A549 (cell line): Measurements from ENCODE around the gene SCRN1. TPM values are rescaled to one million over a fixed set of nuclear protein-coding genes. Genes with fewer than 3 reads are reported as not detected.

Experiments used
- ATAC-seq, 2 experiments: fragments of 200-7000 bp in 1 of 2; fragments of >200 bp in 1 of 2; cut with Nextera tagmentation in 1 of 2; cut with Tn5 transposase in 1 of 2; 3 replicates each; pipeline versions ENCODE4 v1.8.0 to v1.9.1; 2018 to 2020; ENCODE audit warnings: mild to moderate bottlenecking in 1 of 2, moderate library complexity in 1 of 2
- CTCF ChIA-PET: fragments of 300-600 bp; sonication (Branson Sonifier 250); formaldehyde crosslinking; extraction: SDS; loops from one replicate; lab custom pipeline; 2021; ENCODE audit warnings: antibody characterized with exemption, inconsistent platforms; lab: Yijun Ruan, JAX
- POLR2A ChIA-PET: fragments of 350-600 bp; formaldehyde crosslinking; extraction: SDS; loops from one replicate; lab custom pipeline; 2021; ENCODE audit warnings: antibody characterized with exemption, inconsistent platforms; lab: Yijun Ruan, JAX
- DNase-seq, 2 experiments: peaks; one replicate each; pipeline versions ENCODE4 v3.0.0 to v3.0.0-alpha.2; 2011 to 2016; ENCODE audit warnings: low read depth in 1 of 2, low spot score in 1 of 2
- FAIRE-seq: peaks from 2 replicates; lab custom pipeline; 2011; peaks lifted over from hg19 to GRCh38; lab: Jason Lieb, UNC
- H3K27ac ChIP-seq, 2 experiments: fragments of >200 bp; sonication (Bioruptor Twin); formaldehyde crosslinking; 3 replicates each; pipeline ENCODE4 v1.5.1; 2016 to 2017
- H3K4me1 ChIP-seq: fragments of >200 bp; sonication (Bioruptor Twin); formaldehyde crosslinking; 3 replicates; pipeline ENCODE4 v1.6.1; 2016
- H3K4me2 ChIP-seq: fragments of >200 bp; sonication (Bioruptor Twin); formaldehyde crosslinking; 3 replicates; pipeline ENCODE4 v1.6.1; 2016
- H3K4me3 ChIP-seq: fragments of >200 bp; sonication (Bioruptor Twin); formaldehyde crosslinking; 3 replicates; pipeline ENCODE4 v1.5.1; 2016
- H3K9me3 ChIP-seq: fragments of >200 bp; sonication (Bioruptor Twin); formaldehyde crosslinking; 3 replicates; pipeline ENCODE4 v1.6.1; 2016
- CBX2 ChIP-seq: fragments of 200-600 bp; sonication (generic); IDR thresholded peaks from 2 replicates; pipeline ENCODE4 v1.6.1; 2016; ENCODE audit warnings: low read depth, mild to moderate bottlenecking, borderline replicate concordance
- CEBPB ChIP-seq, 2 experiments: fragments of >200 bp in 1 of 2; sonication (Bioruptor Twin) in 1 of 2; formaldehyde crosslinking in 1 of 2; IDR thresholded peaks; 2 replicates each; pipeline ENCODE4 v1.6.1; 2012 to 2016
- CHD2 ChIP-seq: fragments of 150-350 bp; IDR thresholded peaks from 2 replicates; pipeline ENCODE4 v1.6.1; 2014; ENCODE audit warnings: low read length; ENCODE audit not compliant: partially characterized antibody
- CHD4 ChIP-seq: fragments of 200-600 bp; sonication (generic); IDR thresholded peaks from 2 replicates; pipeline ENCODE4 v1.6.1; 2016; ENCODE audit warnings: antibody characterized with exemption, mild to moderate bottlenecking, borderline replicate concordance
- EP300 ChIP-seq, 2 experiments: fragments of >200 bp; sonication (Bioruptor Twin); formaldehyde crosslinking; IDR thresholded peaks; 2 replicates in 1 of 2; 3 replicates in 1 of 2; pipeline ENCODE4 v1.6.1; 2016 to 2017
- FOSB ChIP-seq: fragments of 250-450 bp; sonication (Bioruptor Pico); IDR thresholded peaks from 2 replicates; pipeline ENCODE4 v1.5.0; 2020; ENCODE audit warnings: mild to moderate bottlenecking, moderate library complexity
- GATA3 ChIP-seq: IDR thresholded peaks from 2 replicates; pipeline ENCODE4 v1.6.1; 2012; ENCODE audit warnings: borderline replicate concordance
- HEYL ChIP-seq: fragments of 250-450 bp; sonication (Bioruptor Pico); IDR thresholded peaks from 2 replicates; pipeline ENCODE4 v1.8.0; 2021; ENCODE audit warnings: mild to moderate bottlenecking, moderate library complexity
- HOXA7 ChIP-seq: fragments of 250-450 bp; sonication (Bioruptor Pico); IDR thresholded peaks from 2 replicates; pipeline ENCODE4 v1.5.0; 2020; ENCODE audit warnings: mild to moderate bottlenecking, moderate library complexity
- JUN ChIP-seq, 2 experiments: fragments of >200 bp; sonication (Bioruptor Twin); formaldehyde crosslinking; IDR thresholded peaks; 2 replicates in 1 of 2; 3 replicates in 1 of 2; pipeline ENCODE4 v1.6.1; 2016 to 2017
- KDM1A ChIP-seq: fragments of 200-600 bp; sonication (generic); IDR thresholded peaks from 2 replicates; pipeline ENCODE4 v1.6.1; 2016; ENCODE audit warnings: low read depth, mild to moderate bottlenecking
- KDM5A ChIP-seq: fragments of 200-600 bp; sonication (generic); IDR thresholded peaks from 2 replicates; pipeline ENCODE4 v1.6.1; 2016; ENCODE audit warnings: antibody characterized with exemption, mild to moderate bottlenecking
- MAZ ChIP-seq: fragments of 150-350 bp; IDR thresholded peaks from 2 replicates; pipeline ENCODE4 v1.6.1; 2014; ENCODE audit warnings: antibody characterized with exemption, low read depth, low read length, borderline replicate concordance
- NR3C1 ChIP-seq: fragments of >200 bp; sonication (Bioruptor Twin); formaldehyde crosslinking; IDR thresholded peaks from 3 replicates; pipeline ENCODE4 v1.6.1; 2017
- PHF8 ChIP-seq: fragments of 200-600 bp; sonication (generic); IDR thresholded peaks from 2 replicates; pipeline ENCODE4 v1.6.1; 2016; ENCODE audit warnings: low read depth, mild to moderate bottlenecking, antibody characterized with exemption, moderate library complexity, borderline replicate concordance
- POLR2A ChIP-seq: IDR thresholded peaks from 2 replicates; pipeline ENCODE4 v1.6.1; 2012; ENCODE audit warnings: mild to moderate bottlenecking, low read length
- RFX5 ChIP-seq: fragments of 450-650 bp; IDR thresholded peaks from 2 replicates; pipeline ENCODE4 v1.7.1; 2014; ENCODE audit warnings: antibody characterized with exemption, mild to moderate bottlenecking, moderate library complexity
- RNF2 ChIP-seq: fragments of 200-600 bp; sonication (generic); IDR thresholded peaks from 2 replicates; pipeline ENCODE4 v1.6.1; 2016; ENCODE audit warnings: low read depth, mild to moderate bottlenecking, antibody characterized with exemption, moderate library complexity, borderline replicate concordance
- TFCP2L1 ChIP-seq: fragments of 250-450 bp; sonication (Bioruptor Pico); IDR thresholded peaks from 2 replicates; pipeline ENCODE4 v1.5.0; 2021; ENCODE audit warnings: mild to moderate bottlenecking
- ZFP36 ChIP-seq: fragments of 450-650 bp; IDR thresholded peaks from 2 replicates; pipeline ENCODE4 v1.6.1; 2014; ENCODE audit warnings: borderline replicate concordance; ENCODE audit not compliant: partially characterized antibody
- whole genome bisulfite sequencing: methylation state at CpG from one replicate; pipeline ENCODE4 v1.1.6; 2017; ENCODE audit errors: missing lambda C conversion rate; 5-methylcytosine and 5-hydroxymethylcytosine counted together
- polyA plus RNA-seq, 4 experiments: library from polyadenylated mRNA; depleted of rRNA in 3 of 4; stranded (reverse); fragments of >200 nt; fragmentation: RNase III in 1 of 4; extraction: RNeasy Plus Mini Kit Qiagen cat#74134 plus additional on column Dnase treatment in 1 of 4; gene quantifications; 2 replicates in 3 of 4; 3 replicates in 1 of 4; pipeline ENCODE4 v1.2.3, GENCODE V29; 2011 to 2017
- TF ChIP-seq, protein P1 (sequence below): IDR thresholded peaks from 2 replicates; pipeline ENCODE4 v1.6.1; 2012
- TF ChIP-seq, protein P2 (sequence below): IDR thresholded peaks from 2 replicates; pipeline ENCODE4 v1.6.1; 2012; ENCODE audit warnings: low read depth, borderline replicate concordance
- TF ChIP-seq, protein P3 (sequence below): fragments of >200 bp; sonication (Bioruptor Twin); formaldehyde crosslinking; IDR thresholded peaks from 2 replicates; pipeline ENCODE4 v1.6.1; 2016
- TF ChIP-seq, protein P4 (sequence below): fragments of 250-450 bp; sonication (Bioruptor Pico); IDR thresholded peaks from 2 replicates; pipeline ENCODE4 v1.5.0; 2021; ENCODE audit warnings: mild to moderate bottlenecking, moderate library complexity, borderline replicate concordance
- TF ChIP-seq, protein P5 (sequence below): fragments of 450-650 bp; IDR thresholded peaks from 2 replicates; pipeline ENCODE4 v1.6.1; 2014; ENCODE audit warnings: antibody characterized with exemption

Gene SCRN1
- polyA plus RNA-seq, 2 of the 4 experiments (the other 2 are of a cell fraction), result 49.7 to 88.9 TPM

DNA sequence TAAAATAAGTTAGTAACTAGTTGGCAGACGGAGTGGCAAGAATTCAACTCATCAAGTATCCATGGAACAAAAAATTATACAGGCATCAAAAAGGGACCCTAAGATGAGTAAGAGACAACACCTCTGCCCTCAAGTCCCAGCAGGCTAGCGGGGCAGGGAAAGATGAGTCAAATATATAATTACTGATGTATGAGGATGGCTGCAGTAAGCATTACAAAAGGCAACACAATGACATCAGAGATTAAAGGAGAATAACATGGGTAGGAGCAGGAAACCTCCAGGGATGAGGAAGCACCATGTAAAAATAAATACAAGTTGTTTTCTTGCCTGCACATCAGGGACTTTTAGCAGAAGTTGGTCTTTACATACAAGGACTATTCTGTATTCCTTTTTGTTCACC lies 49.4 kb downstream of the SCRN1 start:
- no peak for FAIRE-seq

DNA sequence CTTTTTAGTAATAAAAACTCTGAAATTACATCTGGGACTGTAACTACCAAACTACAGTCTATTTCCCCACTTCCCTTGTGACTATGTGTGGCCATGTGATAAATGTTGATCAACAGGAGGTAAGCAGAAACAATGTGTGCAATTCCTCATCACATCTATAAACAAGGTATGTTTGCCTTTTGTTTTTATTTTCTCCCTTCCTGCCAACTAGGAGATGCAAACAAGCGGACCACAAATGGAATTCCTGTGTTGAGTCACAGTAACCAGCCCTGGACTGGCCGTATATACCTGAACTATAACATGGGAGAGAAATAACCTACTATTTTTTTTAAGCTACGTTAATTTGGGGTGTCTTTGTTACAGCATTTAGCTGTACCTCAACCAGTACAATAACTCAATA lies 52.5 kb downstream of the SCRN1 start:
- DNase-seq, result no peak
- ATAC-seq, result no peak
- WGBS, result 94% methylated on average over 3 of the region's 3 CpGs
- no peak for FAIRE-seq
- TF ChIP-seq, protein P1, sequence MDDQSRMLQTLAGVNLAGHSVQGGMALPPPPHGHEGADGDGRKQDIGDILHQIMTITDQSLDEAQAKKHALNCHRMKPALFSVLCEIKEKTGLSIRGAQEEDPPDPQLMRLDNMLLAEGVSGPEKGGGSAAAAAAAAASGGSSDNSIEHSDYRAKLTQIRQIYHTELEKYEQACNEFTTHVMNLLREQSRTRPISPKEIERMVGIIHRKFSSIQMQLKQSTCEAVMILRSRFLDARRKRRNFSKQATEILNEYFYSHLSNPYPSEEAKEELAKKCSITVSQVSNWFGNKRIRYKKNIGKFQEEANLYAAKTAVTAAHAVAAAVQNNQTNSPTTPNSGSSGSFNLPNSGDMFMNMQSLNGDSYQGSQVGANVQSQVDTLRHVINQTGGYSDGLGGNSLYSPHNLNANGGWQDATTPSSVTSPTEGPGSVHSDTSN, result no peak
- no peak for TF ChIP-seq TFCP2L1
- no peak for TF ChIP-seq GATA3
- TF ChIP-seq HOXA7 (CRISPR knock-in tag), result no peak
- no peak for TF ChIP-seq KDM1A
- TF ChIP-seq FOSB (CRISPR knock-in tag), result no peak
- no peak for TF ChIP-seq JUN (IDR thresholded peaks at IDR 0.05)
- no peak for TF ChIP-seq CHD2
- TF ChIP-seq CBX2, result no peak
- TF ChIP-seq RFX5, result no peak
- Histone ChIP-seq H3K4me2 (no peak overlapping the region), H3K4me1 (peaks cover 9% of the 10 kb centered on the region), H3K27ac (no peak overlapping the region), H3K4me3 (no peak overlapping the region), H3K9me3 (no peaks in the 10 kb centered on the region)
- CTCF ChIA-PET, result interaction anchor here (1.0 to 2.1 kb wide), 3 partner anchors 10 to 125 kb away, joined by 3 to 5 read pairs (median 3); no protein-coding TSS in a partner anchor
- POLR2A ChIA-PET, result no interaction called here

More for the DNA sequence above, 49.4 kb downstream of the SCRN1 start:
- ATAC-seq (no peak), DNase-seq (no peak)
- 92% methylated on average over 2 of the region's 2 CpGs for WGBS
- H3K27ac ChIP-seq, result no peak overlapping the region
- POLR2A ChIA-PET, result interaction anchor here (0.7 kb wide), 1 partner anchor 101 kb away, joined by 7 read pairs; no protein-coding TSS in a partner anchor
- H3K4me1 ChIP-seq, result no peaks in the 10 kb centered on the region
- CTCF ChIA-PET, result interaction anchor here (0.5 to 0.8 kb wide), 2 partner anchors 12 to 61 kb away, joined by 3 read pairs; no protein-coding TSS in a partner anchor
- no peak overlapping the region for H3K4me2 ChIP-seq
- TF ChIP-seq, protein P2, sequence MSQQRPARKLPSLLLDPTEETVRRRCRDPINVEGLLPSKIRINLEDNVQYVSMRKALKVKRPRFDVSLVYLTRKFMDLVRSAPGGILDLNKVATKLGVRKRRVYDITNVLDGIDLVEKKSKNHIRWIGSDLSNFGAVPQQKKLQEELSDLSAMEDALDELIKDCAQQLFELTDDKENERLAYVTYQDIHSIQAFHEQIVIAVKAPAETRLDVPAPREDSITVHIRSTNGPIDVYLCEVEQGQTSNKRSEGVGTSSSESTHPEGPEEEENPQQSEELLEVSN, result no peak
- no peak for TF ChIP-seq RNF2
- TF ChIP-seq, protein P3, sequence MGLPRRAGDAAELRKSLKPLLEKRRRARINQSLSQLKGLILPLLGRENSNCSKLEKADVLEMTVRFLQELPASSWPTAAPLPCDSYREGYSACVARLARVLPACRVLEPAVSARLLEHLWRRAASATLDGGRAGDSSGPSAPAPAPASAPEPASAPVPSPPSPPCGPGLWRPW, result no peak
- no peak for TF ChIP-seq CHD4
- TF ChIP-seq FOSB (CRISPR knock-in tag), result no peak
- TF ChIP-seq, protein P4, sequence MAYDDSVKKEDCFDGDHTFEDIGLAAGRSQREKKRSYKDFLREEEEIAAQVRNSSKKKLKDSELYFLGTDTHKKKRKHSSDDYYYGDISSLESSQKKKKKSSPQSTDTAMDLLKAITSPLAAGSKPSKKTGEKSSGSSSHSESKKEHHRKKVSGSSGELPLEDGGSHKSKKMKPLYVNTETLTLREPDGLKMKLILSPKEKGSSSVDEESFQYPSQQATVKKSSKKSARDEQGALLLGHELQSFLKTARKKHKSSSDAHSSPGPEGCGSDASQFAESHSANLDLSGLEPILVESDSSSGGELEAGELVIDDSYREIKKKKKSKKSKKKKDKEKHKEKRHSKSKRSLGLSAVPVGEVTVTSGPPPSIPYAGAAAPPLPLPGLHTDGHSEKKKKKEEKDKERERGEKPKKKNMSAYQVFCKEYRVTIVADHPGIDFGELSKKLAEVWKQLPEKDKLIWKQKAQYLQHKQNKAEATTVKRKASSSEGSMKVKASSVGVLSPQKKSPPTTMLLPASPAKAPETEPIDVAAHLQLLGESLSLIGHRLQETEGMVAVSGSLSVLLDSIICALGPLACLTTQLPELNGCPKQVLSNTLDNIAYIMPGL (CRISPR knock-in tag), result no peak
- TF ChIP-seq ZFP36, result no peak
- no peak for TF ChIP-seq PHF8
- TF ChIP-seq MAZ, result no peak
- no peak for TF ChIP-seq EP300 (IDR thresholded peaks at IDR 0.05)
- no peak for TF ChIP-seq KDM5A
- no peak for TF ChIP-seq CEBPB (IDR thresholded peaks at IDR 0.05)
- TF ChIP-seq NR3C1, result no peak
- no peak for TF ChIP-seq RFX5
- TF ChIP-seq HEYL (CRISPR knock-in tag), result no peak
- TF ChIP-seq POLR2A, result no peak
- TF ChIP-seq, protein P5, sequence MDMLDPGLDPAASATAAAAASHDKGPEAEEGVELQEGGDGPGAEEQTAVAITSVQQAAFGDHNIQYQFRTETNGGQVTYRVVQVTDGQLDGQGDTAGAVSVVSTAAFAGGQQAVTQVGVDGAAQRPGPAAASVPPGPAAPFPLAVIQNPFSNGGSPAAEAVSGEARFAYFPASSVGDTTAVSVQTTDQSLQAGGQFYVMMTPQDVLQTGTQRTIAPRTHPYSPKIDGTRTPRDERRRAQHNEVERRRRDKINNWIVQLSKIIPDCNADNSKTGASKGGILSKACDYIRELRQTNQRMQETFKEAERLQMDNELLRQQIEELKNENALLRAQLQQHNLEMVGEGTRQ, result no peak
- H3K4me3 ChIP-seq, result no peak overlapping the region
- H3K9me3 ChIP-seq, result no peaks in the 10 kb centered on the region
